ENCODE results near the gene KDELR1. TPM values are rescaled to one million over a fixed set of nuclear protein-coding genes. Genes with fewer than 3 reads are reported as not detected.

Gene KDELR1
- total and polyA plus RNA-seq, 9 of the 15 experiments (the other 6 are each of a cell fraction or from before 2014, with no cell fraction given): 6.1 to 165 (median 58.5) TPM

DNA sequence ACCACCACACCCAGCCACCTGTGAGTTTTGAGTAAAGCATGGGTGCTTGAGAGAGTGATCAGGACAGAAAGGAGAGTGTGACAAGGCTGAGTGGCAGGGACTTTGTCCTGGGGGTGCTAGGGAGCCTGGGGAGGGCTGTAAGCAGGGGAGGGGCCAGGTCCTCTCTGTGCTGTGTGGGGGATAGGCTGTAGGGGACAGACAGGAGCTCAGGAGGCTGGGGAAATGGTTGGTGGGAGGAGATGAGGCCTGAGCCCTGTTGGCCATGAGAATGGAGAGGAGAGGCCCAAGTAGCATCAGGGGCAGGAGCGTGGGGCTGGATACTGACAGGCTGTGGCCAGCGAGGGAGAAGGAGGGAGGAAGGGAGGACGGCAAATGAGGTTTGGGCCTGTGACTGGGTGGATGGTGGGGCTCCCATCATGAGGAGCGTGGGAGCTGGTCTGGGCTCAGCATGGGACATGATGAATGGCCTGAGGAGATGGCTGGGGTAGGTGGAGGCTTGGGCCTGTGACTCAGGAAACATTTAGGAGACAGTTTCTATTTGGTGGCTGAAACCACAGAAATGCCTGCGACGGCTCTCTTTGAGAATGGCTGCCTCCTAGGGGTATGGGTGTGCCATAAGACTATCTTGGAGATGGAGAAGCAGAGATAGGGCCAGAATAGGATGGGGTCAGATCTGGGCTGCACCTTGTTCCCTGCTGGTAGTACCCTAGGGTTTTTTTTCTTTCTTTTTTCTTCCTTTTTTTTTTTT lies 27.1 kb upstream of the KDELR1 start (continued):
- TF ChIP-seq ZNF197 (CRISPR knock-in tag; IDR thresholded peaks at IDR 0.05; ENCODE audit: low read depth): no peak
- no peak for TF ChIP-seq ZNF408 (CRISPR knock-in tag; IDR thresholded peaks at IDR 0.05; ENCODE audit: low read depth)
- TF ChIP-seq ZNF174 (CRISPR knock-in tag; IDR thresholded peaks at IDR 0.05): no peak
- TF ChIP-seq BRD4 (IDR thresholded peaks at IDR 0.05): no peak
- TF ChIP-seq, protein P1, sequence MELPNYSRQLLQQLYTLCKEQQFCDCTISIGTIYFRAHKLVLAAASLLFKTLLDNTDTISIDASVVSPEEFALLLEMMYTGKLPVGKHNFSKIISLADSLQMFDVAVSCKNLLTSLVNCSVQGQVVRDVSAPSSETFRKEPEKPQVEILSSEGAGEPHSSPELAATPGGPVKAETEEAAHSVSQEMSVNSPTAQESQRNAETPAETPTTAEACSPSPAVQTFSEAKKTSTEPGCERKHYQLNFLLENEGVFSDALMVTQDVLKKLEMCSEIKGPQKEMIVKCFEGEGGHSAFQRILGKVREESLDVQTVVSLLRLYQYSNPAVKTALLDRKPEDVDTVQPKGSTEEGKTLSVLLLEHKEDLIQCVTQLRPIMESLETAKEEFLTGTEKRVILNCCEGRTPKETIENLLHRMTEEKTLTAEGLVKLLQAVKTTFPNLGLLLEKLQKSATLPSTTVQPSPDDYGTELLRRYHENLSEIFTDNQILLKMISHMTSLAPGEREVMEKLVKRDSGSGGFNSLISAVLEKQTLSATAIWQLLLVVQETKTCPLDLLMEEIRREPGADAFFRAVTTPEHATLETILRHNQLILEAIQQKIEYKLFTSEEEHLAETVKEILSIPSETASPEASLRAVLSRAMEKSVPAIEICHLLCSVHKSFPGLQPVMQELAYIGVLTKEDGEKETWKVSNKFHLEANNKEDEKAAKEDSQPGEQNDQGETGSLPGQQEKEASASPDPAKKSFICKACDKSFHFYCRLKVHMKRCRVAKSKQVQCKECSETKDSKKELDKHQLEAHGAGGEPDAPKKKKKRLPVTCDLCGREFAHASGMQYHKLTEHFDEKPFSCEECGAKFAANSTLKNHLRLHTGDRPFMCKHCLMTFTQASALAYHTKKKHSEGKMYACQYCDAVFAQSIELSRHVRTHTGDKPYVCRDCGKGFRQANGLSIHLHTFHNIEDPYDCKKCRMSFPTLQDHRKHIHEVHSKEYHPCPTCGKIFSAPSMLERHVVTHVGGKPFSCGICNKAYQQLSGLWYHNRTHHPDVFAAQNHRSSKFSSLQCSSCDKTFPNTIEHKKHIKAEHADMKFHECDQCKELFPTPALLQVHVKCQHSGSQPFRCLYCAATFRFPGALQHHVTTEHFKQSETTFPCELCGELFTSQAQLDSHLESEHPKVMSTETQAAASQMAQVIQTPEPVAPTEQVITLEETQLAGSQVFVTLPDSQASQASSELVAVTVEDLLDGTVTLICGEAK (IDR thresholded peaks at IDR 0.05): no peak
- TF ChIP-seq, protein P1 (CRISPR knock-in tag; IDR thresholded peaks at IDR 0.05): no peak
- TF ChIP-seq, protein P2, sequence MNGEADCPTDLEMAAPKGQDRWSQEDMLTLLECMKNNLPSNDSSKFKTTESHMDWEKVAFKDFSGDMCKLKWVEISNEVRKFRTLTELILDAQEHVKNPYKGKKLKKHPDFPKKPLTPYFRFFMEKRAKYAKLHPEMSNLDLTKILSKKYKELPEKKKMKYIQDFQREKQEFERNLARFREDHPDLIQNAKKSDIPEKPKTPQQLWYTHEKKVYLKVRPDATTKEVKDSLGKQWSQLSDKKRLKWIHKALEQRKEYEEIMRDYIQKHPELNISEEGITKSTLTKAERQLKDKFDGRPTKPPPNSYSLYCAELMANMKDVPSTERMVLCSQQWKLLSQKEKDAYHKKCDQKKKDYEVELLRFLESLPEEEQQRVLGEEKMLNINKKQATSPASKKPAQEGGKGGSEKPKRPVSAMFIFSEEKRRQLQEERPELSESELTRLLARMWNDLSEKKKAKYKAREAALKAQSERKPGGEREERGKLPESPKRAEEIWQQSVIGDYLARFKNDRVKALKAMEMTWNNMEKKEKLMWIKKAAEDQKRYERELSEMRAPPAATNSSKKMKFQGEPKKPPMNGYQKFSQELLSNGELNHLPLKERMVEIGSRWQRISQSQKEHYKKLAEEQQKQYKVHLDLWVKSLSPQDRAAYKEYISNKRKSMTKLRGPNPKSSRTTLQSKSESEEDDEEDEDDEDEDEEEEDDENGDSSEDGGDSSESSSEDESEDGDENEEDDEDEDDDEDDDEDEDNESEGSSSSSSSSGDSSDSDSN (IDR thresholded peaks at IDR 0.05; ENCODE audit: borderline replicate concordance in 1 of 2, low read depth in 2 of 2, low read length in 2 of 2): no peak
- TF ChIP-seq, protein P3, sequence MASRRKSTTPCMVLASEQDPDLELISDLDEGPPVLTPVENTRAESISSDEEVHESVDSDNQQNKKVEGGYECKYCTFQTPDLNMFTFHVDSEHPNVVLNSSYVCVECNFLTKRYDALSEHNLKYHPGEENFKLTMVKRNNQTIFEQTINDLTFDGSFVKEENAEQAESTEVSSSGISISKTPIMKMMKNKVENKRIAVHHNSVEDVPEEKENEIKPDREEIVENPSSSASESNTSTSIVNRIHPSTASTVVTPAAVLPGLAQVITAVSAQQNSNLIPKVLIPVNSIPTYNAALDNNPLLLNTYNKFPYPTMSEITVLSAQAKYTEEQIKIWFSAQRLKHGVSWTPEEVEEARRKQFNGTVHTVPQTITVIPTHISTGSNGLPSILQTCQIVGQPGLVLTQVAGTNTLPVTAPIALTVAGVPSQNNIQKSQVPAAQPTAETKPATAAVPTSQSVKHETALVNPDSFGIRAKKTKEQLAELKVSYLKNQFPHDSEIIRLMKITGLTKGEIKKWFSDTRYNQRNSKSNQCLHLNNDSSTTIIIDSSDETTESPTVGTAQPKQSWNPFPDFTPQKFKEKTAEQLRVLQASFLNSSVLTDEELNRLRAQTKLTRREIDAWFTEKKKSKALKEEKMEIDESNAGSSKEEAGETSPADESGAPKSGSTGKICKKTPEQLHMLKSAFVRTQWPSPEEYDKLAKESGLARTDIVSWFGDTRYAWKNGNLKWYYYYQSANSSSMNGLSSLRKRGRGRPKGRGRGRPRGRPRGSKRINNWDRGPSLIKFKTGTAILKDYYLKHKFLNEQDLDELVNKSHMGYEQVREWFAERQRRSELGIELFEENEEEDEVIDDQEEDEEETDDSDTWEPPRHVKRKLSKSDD (conservative IDR thresholded peaks at IDR 0.05; ENCODE audit: low read length): no peak
- no peak for TF ChIP-seq RBM15 (IDR thresholded peaks at IDR 0.05; ENCODE audit: insufficient read depth, low read length)
- TF ChIP-seq CEBPG (CRISPR knock-in tag; IDR thresholded peaks at IDR 0.05): no peak
- TF ChIP-seq CEBPG (tag; conservative IDR thresholded peaks at IDR 0.05 in 1 of 2, IDR thresholded peaks at IDR 0.05 in 1 of 2): no peak
- TF ChIP-seq DIDO1 (tag; IDR thresholded peaks at IDR 0.05; ENCODE audit: low read depth): no peak
- TF ChIP-seq CXXC5 (CRISPR knock-in tag; IDR thresholded peaks at IDR 0.05): no peak

Data from K562 (cell line).